A549 (cell line): Measurements from ENCODE around the gene RGS16. TPM values are rescaled to one million over a fixed set of nuclear protein-coding genes. Genes with fewer than 3 reads are reported as not detected.

ENCODE experiments used
- ATAC-seq, 2 experiments: fragments of 200-7000 bp in 1 of 2; fragments of >200 bp in 1 of 2; cut with Nextera tagmentation in 1 of 2; cut with Tn5 transposase in 1 of 2; 3 replicates each; pipeline versions ENCODE4 v1.8.0 to v1.9.1; 2018 to 2020; ENCODE audit warnings: mild to moderate bottlenecking in 1 of 2, moderate library complexity in 1 of 2
- CTCF ChIA-PET: fragments of 300-600 bp; sonication (Branson Sonifier 250); formaldehyde crosslinking; extraction: SDS; loops from one replicate; lab custom pipeline; 2021; ENCODE audit warnings: antibody characterized with exemption, inconsistent platforms; lab: Yijun Ruan, JAX
- POLR2A ChIA-PET: fragments of 350-600 bp; formaldehyde crosslinking; extraction: SDS; loops from one replicate; lab custom pipeline; 2021; ENCODE audit warnings: antibody characterized with exemption, inconsistent platforms; lab: Yijun Ruan, JAX
- DNase-seq, 2 experiments: peaks; one replicate each; pipeline versions ENCODE4 v3.0.0 to v3.0.0-alpha.2; 2011 to 2016; ENCODE audit warnings: low read depth in 1 of 2, low spot score in 1 of 2
- FAIRE-seq: peaks from 2 replicates; lab custom pipeline; 2011; peaks lifted over from hg19 to GRCh38; lab: Jason Lieb, UNC
- H3K27ac ChIP-seq, 2 experiments: fragments of >200 bp; sonication (Bioruptor Twin); formaldehyde crosslinking; 3 replicates each; pipeline ENCODE4 v1.5.1; 2016 to 2017
- H3K4me1 ChIP-seq: fragments of >200 bp; sonication (Bioruptor Twin); formaldehyde crosslinking; 3 replicates; pipeline ENCODE4 v1.6.1; 2016
- H3K4me2 ChIP-seq: fragments of >200 bp; sonication (Bioruptor Twin); formaldehyde crosslinking; 3 replicates; pipeline ENCODE4 v1.6.1; 2016
- H3K4me3 ChIP-seq: fragments of >200 bp; sonication (Bioruptor Twin); formaldehyde crosslinking; 3 replicates; pipeline ENCODE4 v1.5.1; 2016
- H3K9me3 ChIP-seq: fragments of >200 bp; sonication (Bioruptor Twin); formaldehyde crosslinking; 3 replicates; pipeline ENCODE4 v1.6.1; 2016
- CBX8 ChIP-seq: fragments of 200-600 bp; sonication (generic); IDR thresholded peaks from 2 replicates; pipeline ENCODE4 v1.6.1; 2016
- CEBPB ChIP-seq, 2 experiments: fragments of >200 bp in 1 of 2; sonication (Bioruptor Twin) in 1 of 2; formaldehyde crosslinking in 1 of 2; IDR thresholded peaks; 2 replicates each; pipeline ENCODE4 v1.6.1; 2012 to 2016
- EHMT2 ChIP-seq: fragments of 200-600 bp; sonication (generic); IDR thresholded peaks from 2 replicates; pipeline ENCODE4 v1.6.1; 2016; ENCODE audit warnings: antibody characterized with exemption, low read depth, mild to moderate bottlenecking, moderate library complexity
- ELK1 ChIP-seq: fragments of 150-350 bp; IDR thresholded peaks from 2 replicates; pipeline ENCODE4 v1.6.1; 2014; ENCODE audit warnings: low read depth, mild to moderate bottlenecking, low read length
- EP300 ChIP-seq, 2 experiments: fragments of >200 bp; sonication (Bioruptor Twin); formaldehyde crosslinking; IDR thresholded peaks; 2 replicates in 1 of 2; 3 replicates in 1 of 2; pipeline ENCODE4 v1.6.1; 2016 to 2017
- FOSB ChIP-seq: fragments of 250-450 bp; sonication (Bioruptor Pico); IDR thresholded peaks from 2 replicates; pipeline ENCODE4 v1.5.0; 2020; ENCODE audit warnings: mild to moderate bottlenecking, moderate library complexity
- FOXS1 ChIP-seq: fragments of 250-450 bp; sonication (Bioruptor Pico); IDR thresholded peaks from 2 replicates; pipeline ENCODE4 v1.5.0; 2020; ENCODE audit warnings: mild to moderate bottlenecking, moderate library complexity
- HEYL ChIP-seq: fragments of 250-450 bp; sonication (Bioruptor Pico); IDR thresholded peaks from 2 replicates; pipeline ENCODE4 v1.8.0; 2021; ENCODE audit warnings: mild to moderate bottlenecking, moderate library complexity
- HMGXB4 ChIP-seq: fragments of 250-450 bp; sonication (Bioruptor Pico); IDR thresholded peaks from 2 replicates; pipeline ENCODE4 v1.5.0; 2021; ENCODE audit warnings: mild to moderate bottlenecking, moderate library complexity, borderline replicate concordance
- HOXB5 ChIP-seq: fragments of 250-450 bp; sonication (Bioruptor Pico); IDR thresholded peaks from 2 replicates; pipeline ENCODE4 v1.5.0; 2020; ENCODE audit warnings: mild to moderate bottlenecking, moderate library complexity
- MAFK ChIP-seq: fragments of 450-650 bp; IDR thresholded peaks from 2 replicates; pipeline ENCODE4 v1.6.1; 2014; ENCODE audit not compliant: partially characterized antibody
- NR3C1 ChIP-seq: fragments of >200 bp; sonication (Bioruptor Twin); formaldehyde crosslinking; IDR thresholded peaks from 3 replicates; pipeline ENCODE4 v1.6.1; 2017
- USF2 ChIP-seq: fragments of 450-650 bp; IDR thresholded peaks from 2 replicates; pipeline ENCODE4 v1.6.1; 2014; ENCODE audit warnings: antibody characterized with exemption
- ZC3H11A ChIP-seq: fragments of 450-650 bp; IDR thresholded peaks from 2 replicates; pipeline ENCODE4 v1.6.1; 2014; ENCODE audit warnings: antibody characterized with exemption, mild to moderate bottlenecking
- ZFP36 ChIP-seq: fragments of 450-650 bp; IDR thresholded peaks from 2 replicates; pipeline ENCODE4 v1.6.1; 2014; ENCODE audit warnings: borderline replicate concordance; ENCODE audit not compliant: partially characterized antibody
- polyA plus RNA-seq, 4 experiments: library from polyadenylated mRNA; depleted of rRNA in 3 of 4; stranded (reverse); fragments of >200 nt; fragmentation: RNase III in 1 of 4; extraction: RNeasy Plus Mini Kit Qiagen cat#74134 plus additional on column Dnase treatment in 1 of 4; gene quantifications; 2 replicates in 3 of 4; 3 replicates in 1 of 4; pipeline ENCODE4 v1.2.3, GENCODE V29; 2011 to 2017
- small RNA-seq, 6 experiments: library from RNA; depleted of rRNA; stranded (forward); fragments of <200 nt; gene quantifications; one replicate each; pipeline ENCODE3, GENCODE V24; 2012

RGS16 gene
- polyA plus RNA-seq, 2 of the 4 experiments (the other 2 are of a cell fraction): 0.13 to 0.45 TPM

- no peak overlapping the region for H3K27ac ChIP-seq
- ATAC-seq (no peak), FAIRE-seq (no peak), DNase-seq (no peak)
- no peak overlapping the region for H3K4me3 ChIP-seq
- ChIA-PET CTCF (no interaction called here), POLR2A (no interaction called here)
- TF ChIP-seq HEYL (CRISPR knock-in tag) (no peak), USF2 (no peak), ZFP36 (no peak), MAFK (no peak), CEBPB (IDR thresholded peaks at IDR 0.05) (no peak), FOXS1 (CRISPR knock-in tag) (no peak), CBX8 (no peak), NR3C1 (no peak), EP300 (IDR thresholded peaks at IDR 0.05) (no peak), HOXB5 (CRISPR knock-in tag) (no peak), EHMT2 (no peak), ZC3H11A (no peak), ELK1 (no peak), FOSB (CRISPR knock-in tag) (no peak), HMGXB4 (no peak)
- peaks cover 3% of the 10 kb centered on the region; the same call in 1 of the 3 replicates for H3K9me3 ChIP-seq
- no peaks in the 10 kb centered on the region for H3K4me1 ChIP-seq
- H3K4me2 ChIP-seq: no peak overlapping the region
Measured at GRCh38 chr1:182549346-182549745, 54.8 kb downstream of the RGS16 start.

Small RNA genes lying within 50 kb of the gene (small RNA-seq; reads per million reads assigned to genes)
- gene RF00017: 0 reads per million in 6 experiments

Other genes with a start within 250 kb of the RGS16 start
- gene GLUL, start 212.6 kb downstream of the RGS16 start, polyA plus RNA-seq (2011; rRNA removed): 33.0 and 41.7 TPM in 2 replicates
- 16.3 to 26.9 TPM (median 24.2 TPM) in 3 replicates for gene GLUL, start 212.6 kb downstream of the RGS16 start, polyA plus RNA-seq (2017; fragmentation: RNase III; extraction: RNeasy Plus Mini Kit Qiagen cat#74134 plus additional on column Dnase treatment)
- not detected in 2 replicates for gene TEDDM1, start 203.7 kb downstream of the RGS16 start, polyA plus RNA-seq (2011; rRNA removed)
- not detected in 3 replicates for gene TEDDM1, start 203.7 kb downstream of the RGS16 start, polyA plus RNA-seq (2017; fragmentation: RNase III; extraction: RNeasy Plus Mini Kit Qiagen cat#74134 plus additional on column Dnase treatment)
- gene RGSL1, start 154.2 kb downstream of the RGS16 start, polyA plus RNA-seq (2011; rRNA removed): not detected in 2 replicates
- gene RGSL1, start 154.2 kb downstream of the RGS16 start, polyA plus RNA-seq (2017; fragmentation: RNase III; extraction: RNeasy Plus Mini Kit Qiagen cat#74134 plus additional on column Dnase treatment): not detected in 3 replicates
- 4.1 and 4.6 TPM in 2 replicates for gene RNASEL, start 15.1 kb downstream of the RGS16 start, polyA plus RNA-seq (2011; rRNA removed)
- gene RNASEL, start 15.1 kb downstream of the RGS16 start, polyA plus RNA-seq (2017; fragmentation: RNase III; extraction: RNeasy Plus Mini Kit Qiagen cat#74134 plus additional on column Dnase treatment): 1.7 to 1.9 TPM (median 1.9 TPM) in 3 replicates
- not detected in 2 replicates for gene RGS8, start 80.2 kb upstream of the RGS16 start, polyA plus RNA-seq (2011; rRNA removed)
- not detected in 3 replicates for gene RGS8, start 80.2 kb upstream of the RGS16 start, polyA plus RNA-seq (2017; fragmentation: RNase III; extraction: RNeasy Plus Mini Kit Qiagen cat#74134 plus additional on column Dnase treatment)
- gene NPL, start 185.4 kb upstream of the RGS16 start, polyA plus RNA-seq (2011; rRNA removed): 1.0 and 1.3 TPM in 2 replicates
- 0.66 to 0.80 TPM (median 0.70 TPM) in 3 replicates for gene NPL, start 185.4 kb upstream of the RGS16 start, polyA plus RNA-seq (2017; fragmentation: RNase III; extraction: RNeasy Plus Mini Kit Qiagen cat#74134 plus additional on column Dnase treatment)
- gene DHX9, start 235.0 kb upstream of the RGS16 start, polyA plus RNA-seq (2011; rRNA removed): 222 and 247 TPM in 2 replicates
- gene DHX9, start 235.0 kb upstream of the RGS16 start, polyA plus RNA-seq (2017; fragmentation: RNase III; extraction: RNeasy Plus Mini Kit Qiagen cat#74134 plus additional on column Dnase treatment): 194 to 206 TPM (median 205 TPM) in 3 replicates